Measurements from ENCODE around the gene PRKAG3.

Gene PRKAG3

GRCh38 chr2:218837495-218837894 lies 5.9 kb upstream of the PRKAG3 start:
- DNase-seq, result no peak

- no peak for DNase-seq
Measured at GRCh38 chr2:218834685-218835084, 3.1 kb upstream of the PRKAG3 start.

- DNase-seq, result no peak
Measured at GRCh38 chr2:218833023-218833609, 1.5 kb upstream of the PRKAG3 start.

- DNase-seq, result no peak
Measured at GRCh38 chr2:218832520-218832919, 917 bp upstream of the PRKAG3 start.

GRCh38 chr2:218832081-218832480 lies 478 bp upstream of the PRKAG3 start:
- DNase-seq, result no peak

- no peak for DNase-seq
Measured at GRCh38 chr2:218830526-218831306, 887 bp downstream of the PRKAG3 start.

- peak; percentile 26 for DNase-seq
Measured at GRCh38 chr2:218829868-218830451, 1.6 kb downstream of the PRKAG3 start.

GRCh38 chr2:218828477-218828778 lies 3.2 kb downstream of the PRKAG3 start:
- DNase-seq, result no peak

- DNase-seq, result no peak
Measured at GRCh38 chr2:218827701-218828476, 3.7 kb downstream of the PRKAG3 start.

- no peak for DNase-seq
Measured at GRCh38 chr2:218826791-218827190, 4.8 kb downstream of the PRKAG3 start.

GRCh38 chr2:218824004-218824403 lies 7.6 kb downstream of the PRKAG3 start:
- no peak for DNase-seq

- no peak for DNase-seq
Measured at GRCh38 chr2:218823196-218823855, 8.3 kb downstream of the PRKAG3 start.

- DNase-seq, result no peak
Measured at GRCh38 chr2:218822622-218823021, 9.0 kb downstream of the PRKAG3 start.

GRCh38 chr2:218821605-218822211 lies 9.9 kb downstream of the PRKAG3 start:
- no peak for DNase-seq

- no peak for DNase-seq
Measured at GRCh38 chr2:218820746-218821369, 10.7 kb downstream of the PRKAG3 start.

- DNase-seq, result no peak
Measured at GRCh38 chr2:218819093-218819492, 12.5 kb downstream of the PRKAG3 start.

GRCh38 chr2:218816561-218817011 lies 15.0 kb downstream of the PRKAG3 start:
- DNase-seq, result no peak

- no peak for DNase-seq
Measured at GRCh38 chr2:218815649-218816048, 16.0 kb downstream of the PRKAG3 start.

- no peak for DNase-seq
Measured at GRCh38 chr2:218815244-218815637, 16.4 kb downstream of the PRKAG3 start.

GRCh38 chr2:218814540-218815243 lies 16.9 kb downstream of the PRKAG3 start:
- DNase-seq, result no peak

- DNase-seq, result no peak
Measured at GRCh38 chr2:218813771-218814460, 17.7 kb downstream of the PRKAG3 start.
